K562 (cell line): ENCODE measurements around the gene ABI3BP. TPM values are rescaled to one million over a fixed set of nuclear protein-coding genes. Genes with fewer than 3 reads are reported as not detected.

Experiments used
- ATAC-seq: fragments of 200-7000 bp; cut with Tn5 transposase; 3 replicates; pipeline ENCODE4 v1.9.1; 2020; ENCODE audit warnings: moderate library complexity
- BruUV-seq: library from RNA; stranded (reverse); fragments of 400-500 nt; replicated peaks from 2 replicates; lab custom pipeline; 2021; lab: Mats Ljungman, UMichigan
- CTCF ChIA-PET: fragments of 300-600 bp; formaldehyde crosslinking; extraction: SDS; loops from one replicate; lab custom pipeline; 2021; ENCODE audit warnings: low intra/inter-chr PET ratio; lab: Yijun Ruan, JAX
- POLR2A ChIA-PET: fragments of 300-600, 350-650 bp; sonication (Branson Sonifier 250); formaldehyde crosslinking; extraction: SDS; loops from one replicate; lab custom pipeline; 2021; ENCODE audit warnings: antibody characterized with exemption, inconsistent platforms; lab: Yijun Ruan, JAX
- DNase-seq, 4 experiments: peaks; one replicate each; pipeline versions ENCODE4 v3.0.0 to v3.0.0-alpha.2; 2011 to 2018; ENCODE audit warnings: low spot score in 3 of 4, mixed read lengths in 3 of 4; ENCODE audit errors: extremely low read depth in 1 of 4
- FAIRE-seq: peaks from 2 replicates; lab custom pipeline; 2011; peaks lifted over from hg19 to GRCh38; lab: Jason Lieb, UNC
- H2AFZ ChIP-seq: 2 replicates; pipeline ENCODE4 v1.6.0; 2011; ENCODE audit warnings: low read depth, low read length, control low read depth, inconsistent platforms
- H3K27ac ChIP-seq: fragments of 200-600 bp; 3 replicates; pipeline ENCODE4 v1.8.0; 2011; ENCODE audit warnings: low read depth, mild to moderate bottlenecking, control low read depth, inconsistent platforms, low read length, moderate library complexity, mixed read lengths; ENCODE audit errors: extremely low read depth
- H3K27me3 ChIP-seq, 2 experiments: fragments of 300-600 bp in 1 of 2; 2 replicates in 1 of 2; 3 replicates in 1 of 2; pipeline versions ENCODE4 v1.6.0 to v1.8.0; 2011; ENCODE audit warnings: inconsistent platforms in 2 of 2, low read length in 2 of 2, mild to moderate bottlenecking in 1 of 2, mixed read lengths in 1 of 2, moderate library complexity in 1 of 2; ENCODE audit not compliant: control insufficient read depth in 2 of 2, insufficient read depth in 2 of 2
- H3K36me3 ChIP-seq: fragments of 300-600 bp; 3 replicates; pipeline ENCODE4 v1.8.0; 2011; ENCODE audit warnings: mild to moderate bottlenecking, low read length, inconsistent platforms; ENCODE audit not compliant: control insufficient read depth, insufficient read depth
- H3K4me1 ChIP-seq, 2 experiments: fragments of 200-600 bp in 1 of 2; replicated peaks in 1 of 2; 2 replicates in 1 of 2; 3 replicates in 1 of 2; pipeline versions ENCODE4 v1.5.1 to v1.8.0; 2011; ENCODE audit warnings: inconsistent platforms in 2 of 2, low read length in 2 of 2, mild to moderate bottlenecking in 1 of 2, mixed read lengths in 1 of 2, moderate library complexity in 1 of 2; ENCODE audit not compliant: control insufficient read depth in 2 of 2, insufficient read depth in 2 of 2
- H3K4me2 ChIP-seq: 2 replicates; pipeline ENCODE4 v1.6.1; 2011; ENCODE audit warnings: low read length, control low read depth, inconsistent platforms, mixed read lengths; ENCODE audit not compliant: insufficient read depth
- H3K4me3 ChIP-seq: fragments of 200-600 bp; sonication (generic), shearing (Covaris generic); 2 replicates; pipeline ENCODE4 v1.5.1; 2016; ENCODE audit warnings: control low read depth, inconsistent platforms
- H3K79me2 ChIP-seq: fragments of 200-600 bp; 3 replicates; pipeline ENCODE4 v1.8.0; 2011; ENCODE audit warnings: low read length, inconsistent platforms; ENCODE audit not compliant: control insufficient read depth, insufficient read depth
- H3K9ac ChIP-seq, 2 experiments: 2 replicates each; pipeline versions ENCODE4 v1.6.0 to v1.6.1; 2011; ENCODE audit warnings: low read depth in 2 of 2, low read length in 2 of 2, control low read depth in 1 of 2, inconsistent platforms in 1 of 2, mild to moderate bottlenecking in 1 of 2, mixed read lengths in 1 of 2; ENCODE audit not compliant: insufficient read depth in 1 of 2
- H3K9me1 ChIP-seq: one replicate; pipeline ENCODE4 v1.6.0; 2011; ENCODE audit warnings: inconsistent platforms, mild to moderate bottlenecking, low read length, moderate library complexity; ENCODE audit not compliant: control insufficient read depth, insufficient read depth
- H3K9me3 ChIP-seq: replicated peaks from 2 replicates; pipeline ENCODE4 v1.5.1; 2011; ENCODE audit warnings: low read depth, low read length, inconsistent platforms; ENCODE audit not compliant: control insufficient read depth, insufficient read depth
- H4K20me1 ChIP-seq: replicated peaks from 2 replicates; pipeline ENCODE4 v1.6.1; 2011; ENCODE audit warnings: low read length, inconsistent platforms, mixed read lengths; ENCODE audit not compliant: control insufficient read depth, insufficient read depth
- CEBPB ChIP-seq: fragments of 450-650 bp; IDR thresholded peaks from 2 replicates; pipeline ENCODE4 v1.6.1; 2016; ENCODE audit warnings: missing genetic modification characterization, missing compliant biosample characterization
- DACH1 ChIP-seq: fragments of 450-650 bp; IDR thresholded peaks from 2 replicates; pipeline ENCODE4 v1.6.1; 2018; ENCODE audit not compliant: partially characterized antibody
- ETS2 ChIP-seq: IDR thresholded peaks from 2 replicates; pipeline ENCODE4 v1.6.1; 2016; ENCODE audit warnings: borderline replicate concordance, missing genetic modification characterization, mild to moderate bottlenecking, moderate library complexity, missing compliant biosample characterization; ENCODE audit not compliant: poor library complexity, severe bottlenecking
- ILF3 ChIP-seq: fragments of 450-650 bp; IDR thresholded peaks from 2 replicates; pipeline ENCODE4 v1.6.1; 2018; ENCODE audit warnings: antibody characterized with exemption, mild to moderate bottlenecking, moderate library complexity, borderline replicate concordance
- NFIC ChIP-seq: fragments of 450-650 bp; IDR thresholded peaks from 2 replicates; pipeline ENCODE4 v1.6.1; 2017; ENCODE audit warnings: mild to moderate bottlenecking, inconsistent platforms
- SETDB1 ChIP-seq: IDR thresholded peaks from one replicate; pipeline ENCODE4 v1.6.1; 2012; ENCODE audit warnings: low read length, control low read depth, inconsistent platforms
- SMARCE1 ChIP-seq: fragments of 450-650 bp; IDR thresholded peaks from 2 replicates; pipeline ENCODE4 v1.7.1; 2016; ENCODE audit warnings: mild to moderate bottlenecking
- WHSC1 ChIP-seq: IDR thresholded peaks from one replicate; pipeline ENCODE4 v1.6.1; 2012; ENCODE audit warnings: low read length, control low read depth, inconsistent platforms
- ZNF174 ChIP-seq: fragments of 250-450 bp; sonication (Bioruptor Pico); IDR thresholded peaks from 2 replicates; pipeline ENCODE4 v1.4.0; 2020; ENCODE audit warnings: mild to moderate bottlenecking
- ZNF217 ChIP-seq: sonication (generic); formaldehyde crosslinking; IDR thresholded peaks from 2 replicates; pipeline ENCODE4 v1.8.0; 2022; ENCODE audit warnings: mild to moderate bottlenecking, missing genetic modification reagents
- ZNF408 ChIP-seq: fragments of 250-450 bp; sonication (Bioruptor Pico); IDR thresholded peaks from 2 replicates; pipeline ENCODE4 v1.4.0; 2020; ENCODE audit warnings: low read depth, mild to moderate bottlenecking, moderate library complexity
- ZNF586 ChIP-seq: fragments of 450-650 bp; formaldehyde crosslinking; conservative IDR thresholded peaks from 2 replicates; pipeline ENCODE4 v1.4.0; 2020; ENCODE audit warnings: mild to moderate bottlenecking, moderate library complexity
- ZNF76 ChIP-seq: fragments of 250-450 bp; sonication (Bioruptor Pico); IDR thresholded peaks from 2 replicates; pipeline ENCODE4 v1.4.0; 2020; ENCODE audit warnings: mild to moderate bottlenecking, moderate library complexity, borderline replicate concordance
- in situ Hi-C: fragments of 300-500 bp; cut with MboI; formaldehyde crosslinking; loops from 4 replicates; pipeline ENCODE4 v1.15.0; 2018; ENCODE audit warnings: inconsistent platforms, mixed read lengths
- intact Hi-C: fragments of 100-400 bp; cut with micrococcal nuclease; formaldehyde crosslinking; loops from 2 replicates; pipeline ENCODE4 v1.14.2; 2022
- polyA plus RNA-seq, 8 experiments: library from polyadenylated mRNA; depleted of rRNA in 4 of 8; stranded (reverse) in 5 of 8; unstranded in 3 of 8; fragments of >200 nt; fragmentation: Nextera tagmentation in 2 of 8; fragmentation: Illumina TruSeq in 1 of 8; extraction: Ambion mirVana in 2 of 8; extraction: Trizol in 1 of 8; gene quantifications; 2 replicates each; pipeline versions ENCODE4 v1.2.1 to v1.2.3, GENCODE V29; 2011 to 2014; ENCODE audit warnings: inconsistent platforms in 1 of 8, missing spikeins in 1 of 8
- total RNA-seq, 7 experiments: library from RNA; depleted of rRNA in 6 of 7; stranded (reverse); fragments of >200 nt in 6 of 7; fragmentation: Illumina TruSeq in 2 of 7; extraction: Trizol in 2 of 7; gene quantifications; 2 replicates each; pipeline versions ENCODE4 v1.2.1 to v1.2.3, GENCODE V29; 2011 to 2021; ENCODE audit warnings: low replicate concordance in 1 of 7
- TF ChIP-seq, protein P1 (sequence below), 3 experiments: fragments of 200-800 bp in 1 of 3; fragments of 250-450 bp in 1 of 3; fragments of 450-650 bp in 1 of 3; sonication (Bioruptor Pico) in 1 of 3; sonication (Bioruptor generic) in 1 of 3; formaldehyde crosslinking in 1 of 3; IDR thresholded peaks; 2 replicates each; pipeline versions ENCODE4 v1.6.1 to v1.8.0; 2016 to 2022; ENCODE audit warnings: mild to moderate bottlenecking in 2 of 3, missing genetic modification characterization in 2 of 3, missing compliant biosample characterization in 1 of 3, moderate library complexity in 1 of 3
- TF ChIP-seq, protein P2 (sequence below): sonication (generic); formaldehyde crosslinking; IDR thresholded peaks from 2 replicates; pipeline ENCODE4 v1.8.0; 2023; ENCODE audit warnings: mild to moderate bottlenecking, missing genetic modification reagents

The ABI3BP gene
- total and polyA plus RNA-seq, 9 of the 15 experiments (the other 6 are each of a cell fraction or from before 2014, with no cell fraction given): 0.01 to 0.24 (median 0.06) TPM; not detected in 5

DNA sequence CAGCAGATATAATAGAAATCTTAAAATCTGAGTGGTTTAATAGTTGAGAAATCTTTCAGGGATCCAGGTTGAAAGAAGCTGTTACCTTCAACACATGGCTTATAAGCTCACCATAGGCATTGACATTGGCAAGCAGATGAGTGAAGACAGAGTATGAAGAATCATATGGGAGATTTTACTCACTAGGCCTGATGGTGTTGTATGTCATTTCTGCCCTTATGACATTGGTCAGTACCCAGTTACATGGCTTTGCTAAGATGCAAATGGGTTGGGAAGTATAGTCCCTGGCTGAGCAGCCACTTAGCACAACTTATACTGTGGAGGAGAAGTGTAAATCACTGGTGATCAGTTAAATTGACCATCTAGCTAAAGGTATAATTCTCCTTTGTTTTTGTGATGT, 278.0 kb downstream of the ABI3BP start:
- H3K4me1 ChIP-seq: peaks cover 4 to 11% of the 10 kb centered on the region in 2 experiments; a peak in 4 of 5 replicates
- no peaks in the 10 kb centered on the region for H3K27me3 ChIP-seq
- no peak for ATAC-seq
- ChIA-PET CTCF (no interaction called here), POLR2A (interaction anchor here (0.6 to 2.4 kb wide), 3 partner anchors 8 to 11 kb away, joined by 3 to 8 read pairs (median 5); no protein-coding TSS in a partner anchor)
- H3K36me3 ChIP-seq: peaks cover 87% of the 10 kb centered on the region
- no peak overlapping the region for H3K4me3 ChIP-seq
- H3K79me2 ChIP-seq: peaks cover 100% of the 10 kb centered on the region
- H3K4me2 ChIP-seq: no peak overlapping the region
- no peak overlapping the region for H3K9ac ChIP-seq
- FAIRE-seq: no peak
- BruUV-seq: no TSS peak
- no peak overlapping the region for H3K27ac ChIP-seq
- H2AFZ ChIP-seq: no peak overlapping the region
- H4K20me1 ChIP-seq: no peaks in the 10 kb centered on the region; the same call in 1 of the 2 replicates
- no peaks in the 10 kb centered on the region for H3K9me3 ChIP-seq
- intact Hi-C loops (loop anchor here (10.0 kb wide), 1 partner anchor 250 kb away; no protein-coding TSS in a partner anchor), in situ Hi-C loops (no loop called here)
- DNase-seq: no peak
- peaks cover 8% of the 10 kb centered on the region for H3K9me1 ChIP-seq
- TF ChIP-seq ZNF217 (no peak), ETS2 (tag) (no peak), WHSC1 (no peak), ZNF408 (CRISPR knock-in tag) (no peak), NFIC (no peak), ILF3 (no peak), CEBPB (no peak), ZNF174 (CRISPR knock-in tag) (no peak), SETDB1 (no peak), SMARCE1 (no peak), DACH1 (no peak), ZNF76 (CRISPR knock-in tag) (no peak), ZNF586 (CRISPR knock-in tag) (no peak)
- TF ChIP-seq, protein P1, sequence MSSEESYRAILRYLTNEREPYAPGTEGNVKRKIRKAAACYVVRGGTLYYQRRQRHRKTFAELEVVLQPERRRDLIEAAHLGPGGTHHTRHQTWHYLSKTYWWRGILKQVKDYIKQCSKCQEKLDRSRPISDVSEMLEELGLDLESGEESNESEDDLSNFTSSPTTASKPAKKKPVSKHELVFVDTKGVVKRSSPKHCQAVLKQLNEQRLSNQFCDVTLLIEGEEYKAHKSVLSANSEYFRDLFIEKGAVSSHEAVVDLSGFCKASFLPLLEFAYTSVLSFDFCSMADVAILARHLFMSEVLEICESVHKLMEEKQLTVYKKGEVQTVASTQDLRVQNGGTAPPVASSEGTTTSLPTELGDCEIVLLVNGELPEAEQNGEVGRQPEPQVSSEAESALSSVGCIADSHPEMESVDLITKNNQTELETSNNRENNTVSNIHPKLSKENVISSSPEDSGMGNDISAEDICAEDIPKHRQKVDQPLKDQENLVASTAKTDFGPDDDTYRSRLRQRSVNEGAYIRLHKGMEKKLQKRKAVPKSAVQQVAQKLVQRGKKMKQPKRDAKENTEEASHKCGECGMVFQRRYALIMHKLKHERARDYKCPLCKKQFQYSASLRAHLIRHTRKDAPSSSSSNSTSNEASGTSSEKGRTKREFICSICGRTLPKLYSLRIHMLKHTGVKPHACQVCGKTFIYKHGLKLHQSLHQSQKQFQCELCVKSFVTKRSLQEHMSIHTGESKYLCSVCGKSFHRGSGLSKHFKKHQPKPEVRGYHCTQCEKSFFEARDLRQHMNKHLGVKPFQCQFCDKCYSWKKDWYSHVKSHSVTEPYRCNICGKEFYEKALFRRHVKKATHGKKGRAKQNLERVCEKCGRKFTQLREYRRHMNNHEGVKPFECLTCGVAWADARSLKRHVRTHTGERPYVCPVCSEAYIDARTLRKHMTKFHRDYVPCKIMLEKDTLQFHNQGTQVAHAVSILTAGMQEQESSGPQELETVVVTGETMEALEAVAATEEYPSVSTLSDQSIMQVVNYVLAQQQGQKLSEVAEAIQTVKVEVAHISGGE (CRISPR knock-in tag; IDR thresholded peaks at IDR 0.05): no peak
- TF ChIP-seq, protein P2, sequence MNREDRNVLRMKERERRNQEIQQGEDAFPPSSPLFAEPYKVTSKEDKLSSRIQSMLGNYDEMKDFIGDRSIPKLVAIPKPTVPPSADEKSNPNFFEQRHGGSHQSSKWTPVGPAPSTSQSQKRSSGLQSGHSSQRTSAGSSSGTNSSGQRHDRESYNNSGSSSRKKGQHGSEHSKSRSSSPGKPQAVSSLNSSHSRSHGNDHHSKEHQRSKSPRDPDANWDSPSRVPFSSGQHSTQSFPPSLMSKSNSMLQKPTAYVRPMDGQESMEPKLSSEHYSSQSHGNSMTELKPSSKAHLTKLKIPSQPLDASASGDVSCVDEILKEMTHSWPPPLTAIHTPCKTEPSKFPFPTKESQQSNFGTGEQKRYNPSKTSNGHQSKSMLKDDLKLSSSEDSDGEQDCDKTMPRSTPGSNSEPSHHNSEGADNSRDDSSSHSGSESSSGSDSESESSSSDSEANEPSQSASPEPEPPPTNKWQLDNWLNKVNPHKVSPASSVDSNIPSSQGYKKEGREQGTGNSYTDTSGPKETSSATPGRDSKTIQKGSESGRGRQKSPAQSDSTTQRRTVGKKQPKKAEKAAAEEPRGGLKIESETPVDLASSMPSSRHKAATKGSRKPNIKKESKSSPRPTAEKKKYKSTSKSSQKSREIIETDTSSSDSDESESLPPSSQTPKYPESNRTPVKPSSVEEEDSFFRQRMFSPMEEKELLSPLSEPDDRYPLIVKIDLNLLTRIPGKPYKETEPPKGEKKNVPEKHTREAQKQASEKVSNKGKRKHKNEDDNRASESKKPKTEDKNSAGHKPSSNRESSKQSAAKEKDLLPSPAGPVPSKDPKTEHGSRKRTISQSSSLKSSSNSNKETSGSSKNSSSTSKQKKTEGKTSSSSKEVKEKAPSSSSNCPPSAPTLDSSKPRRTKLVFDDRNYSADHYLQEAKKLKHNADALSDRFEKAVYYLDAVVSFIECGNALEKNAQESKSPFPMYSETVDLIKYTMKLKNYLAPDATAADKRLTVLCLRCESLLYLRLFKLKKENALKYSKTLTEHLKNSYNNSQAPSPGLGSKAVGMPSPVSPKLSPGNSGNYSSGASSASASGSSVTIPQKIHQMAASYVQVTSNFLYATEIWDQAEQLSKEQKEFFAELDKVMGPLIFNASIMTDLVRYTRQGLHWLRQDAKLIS (CRISPR knock-in tag): no peak
